ENCODE data around the gene PRKAG3. TPM values are rescaled to one million over a fixed set of nuclear protein-coding genes. Genes with fewer than 3 reads are reported as not detected.

The PRKAG3 gene
- total RNA-seq, 1 experiment from 2014 or later, result not detected

- Mint-ChIP-seq H3K9me3 (no peaks in the 10 kb centered on the region), H3K4me3 (no peak overlapping the region), H3K4me1 (peaks cover 10% of the 10 kb centered on the region), H3K36me3 (no peaks in the 10 kb centered on the region), H3K27ac (no peak overlapping the region), H3K27me3 (ENCODE audit: low read depth) (peaks cover 96% of the 10 kb centered on the region)
- ATAC-seq, result no peak
- POLR2A ChIA-PET, result no interaction called here
- DNase-seq (ENCODE audit: low spot score), result no peak
- CTCF ChIA-PET, result interaction anchor here (1.9 to 3.4 kb wide), 3 partner anchors 11 to 32 kb away, joined by 8 to 14 read pairs (median 11); no protein-coding TSS in a partner anchor
- TF ChIP-seq ZNF425 (CRISPR knock-in tag; conservative IDR thresholded peaks at IDR 0.05), result no peak
- no peak for TF ChIP-seq ZBTB43 (CRISPR knock-in tag; IDR thresholded peaks at IDR 0.05)
- TF ChIP-seq ARID4B (CRISPR knock-in tag; IDR thresholded peaks at IDR 0.05; ENCODE audit: borderline replicate concordance), result no peak
- TF ChIP-seq ZNF232 (CRISPR knock-in tag; IDR thresholded peaks at IDR 0.05), result no peak
- no peak for TF ChIP-seq OVOL2 (CRISPR knock-in tag; IDR thresholded peaks at IDR 0.05; ENCODE audit: borderline replicate concordance)
- no peak for TF ChIP-seq ZNF219 (CRISPR knock-in tag; IDR thresholded peaks at IDR 0.05; ENCODE audit: borderline replicate concordance)
- no peak for TF ChIP-seq ATF2 (CRISPR knock-in tag; IDR thresholded peaks at IDR 0.05; ENCODE audit: borderline replicate concordance, low read depth)
- no peak for TF ChIP-seq HMGXB4 (CRISPR knock-in tag; IDR thresholded peaks at IDR 0.05)
- no peak for TF ChIP-seq ZNF512 (CRISPR knock-in tag; IDR thresholded peaks at IDR 0.05; ENCODE audit: borderline replicate concordance)
- TF ChIP-seq SP1 (CRISPR knock-in tag; conservative IDR thresholded peaks at IDR 0.05), result no peak
- TF ChIP-seq ZNF138 (CRISPR knock-in tag; conservative IDR thresholded peaks at IDR 0.05), result no peak
- no peak for TF ChIP-seq ZBTB21 (CRISPR knock-in tag; IDR thresholded peaks at IDR 0.05; ENCODE audit: borderline replicate concordance)
- TF ChIP-seq USF2 (CRISPR knock-in tag; IDR thresholded peaks at IDR 0.05), result no peak
- no peak for TF ChIP-seq CBFB (CRISPR knock-in tag; IDR thresholded peaks at IDR 0.05; ENCODE audit: low read depth)
Observed at GRCh38 chr2:218865396-218865795, 33.8 kb upstream of the PRKAG3 start.

Measured in WTC11 (cell line).